Activated T-cell treated with anti-CD3 and anti-CD28 coated beads, Interleukin-2, amount 50 U/mL, for 1 hour (primary cell): ENCODE measurements around the gene AASDH.
A peak's percentile ranks its signal among the peaks of the same experiment; 100 is the strongest.

ENCODE experiments used
- DNase-seq: peaks from one replicate; pipeline ENCODE4 v3.0.0-alpha.2; 2020

AASDH gene, protein sequence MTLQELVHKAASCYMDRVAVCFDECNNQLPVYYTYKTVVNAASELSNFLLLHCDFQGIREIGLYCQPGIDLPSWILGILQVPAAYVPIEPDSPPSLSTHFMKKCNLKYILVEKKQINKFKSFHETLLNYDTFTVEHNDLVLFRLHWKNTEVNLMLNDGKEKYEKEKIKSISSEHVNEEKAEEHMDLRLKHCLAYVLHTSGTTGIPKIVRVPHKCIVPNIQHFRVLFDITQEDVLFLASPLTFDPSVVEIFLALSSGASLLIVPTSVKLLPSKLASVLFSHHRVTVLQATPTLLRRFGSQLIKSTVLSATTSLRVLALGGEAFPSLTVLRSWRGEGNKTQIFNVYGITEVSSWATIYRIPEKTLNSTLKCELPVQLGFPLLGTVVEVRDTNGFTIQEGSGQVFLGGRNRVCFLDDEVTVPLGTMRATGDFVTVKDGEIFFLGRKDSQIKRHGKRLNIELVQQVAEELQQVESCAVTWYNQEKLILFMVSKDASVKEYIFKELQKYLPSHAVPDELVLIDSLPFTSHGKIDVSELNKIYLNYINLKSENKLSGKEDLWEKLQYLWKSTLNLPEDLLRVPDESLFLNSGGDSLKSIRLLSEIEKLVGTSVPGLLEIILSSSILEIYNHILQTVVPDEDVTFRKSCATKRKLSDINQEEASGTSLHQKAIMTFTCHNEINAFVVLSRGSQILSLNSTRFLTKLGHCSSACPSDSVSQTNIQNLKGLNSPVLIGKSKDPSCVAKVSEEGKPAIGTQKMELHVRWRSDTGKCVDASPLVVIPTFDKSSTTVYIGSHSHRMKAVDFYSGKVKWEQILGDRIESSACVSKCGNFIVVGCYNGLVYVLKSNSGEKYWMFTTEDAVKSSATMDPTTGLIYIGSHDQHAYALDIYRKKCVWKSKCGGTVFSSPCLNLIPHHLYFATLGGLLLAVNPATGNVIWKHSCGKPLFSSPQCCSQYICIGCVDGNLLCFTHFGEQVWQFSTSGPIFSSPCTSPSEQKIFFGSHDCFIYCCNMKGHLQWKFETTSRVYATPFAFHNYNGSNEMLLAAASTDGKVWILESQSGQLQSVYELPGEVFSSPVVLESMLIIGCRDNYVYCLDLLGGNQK

DNA sequence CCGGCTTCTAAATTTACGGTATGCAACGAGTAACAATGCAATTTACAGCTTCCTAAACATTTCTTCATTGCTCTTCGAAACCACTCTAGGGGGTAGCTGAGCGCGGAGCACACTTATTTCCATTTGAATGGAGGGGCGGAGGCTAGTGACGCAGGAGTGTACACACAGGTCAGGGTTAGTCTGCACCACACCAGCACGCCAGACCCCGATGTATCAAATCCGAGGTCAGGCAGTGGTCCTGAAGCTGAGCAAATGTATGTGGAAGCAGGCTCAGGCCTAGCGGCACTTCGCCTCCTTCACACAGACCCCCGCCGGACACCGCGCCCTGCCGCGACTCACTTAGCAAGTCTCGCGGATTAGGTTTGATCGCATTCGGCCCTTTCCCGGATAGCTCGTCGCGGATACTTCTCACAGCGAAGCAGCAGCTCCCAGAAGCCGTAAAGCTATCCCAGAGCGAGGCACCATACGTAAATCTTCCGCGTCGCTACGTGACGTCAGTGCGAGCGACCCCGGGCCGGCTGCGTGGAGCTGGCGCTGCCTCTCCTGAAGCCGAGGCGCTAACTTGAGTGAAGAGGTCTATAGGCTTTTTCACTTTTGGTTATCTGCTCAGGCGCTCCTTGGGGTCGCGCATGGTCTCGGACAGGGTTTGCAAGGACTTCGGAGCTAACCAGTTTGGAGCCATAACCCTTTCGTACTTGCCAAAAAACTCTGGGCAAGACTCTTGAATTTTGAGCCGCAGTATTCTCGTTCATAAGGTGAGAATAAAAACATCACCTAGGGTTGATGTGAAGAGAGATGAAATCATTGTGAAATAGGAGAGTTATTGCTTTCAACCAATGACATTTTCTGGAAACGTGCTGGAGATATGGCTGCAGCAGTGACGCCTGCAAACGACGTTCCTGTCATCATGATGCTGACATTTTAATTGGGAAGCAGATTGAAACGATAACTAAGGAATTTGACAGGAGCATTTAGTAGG, at the start of gene AASDH:
TSS of gene AASDH (minus strand) at position 469 of the 979 bp plus-strand sequence. CDS start 3,192 bp downstream, outside the sequence.
- DNase-seq: peak; percentile 99

GRCh38 chr4:56435140-56435926, 48.0 kb upstream of the AASDH start, which contains the start of gene PPAT:
TSS of gene PPAT (minus strand) at chr4:56435615. CDS start at chr4:56435477, 138 bp downstream.
- DNase-seq: peak; percentile 99

- DNase-seq: no peak
These were observed 47.4 kb upstream of the AASDH start for GRCh38 chr4:56434599-56435139.

GRCh38 chr4:56433280-56433679, 46.0 kb upstream of the AASDH start:
- no peak for DNase-seq

- DNase-seq: no peak
These were observed 42.9 kb upstream of the AASDH start for GRCh38 chr4:56430203-56430602.

- no peak for DNase-seq
These were observed 39.9 kb upstream of the AASDH start for GRCh38 chr4:56427179-56427578.

DNA sequence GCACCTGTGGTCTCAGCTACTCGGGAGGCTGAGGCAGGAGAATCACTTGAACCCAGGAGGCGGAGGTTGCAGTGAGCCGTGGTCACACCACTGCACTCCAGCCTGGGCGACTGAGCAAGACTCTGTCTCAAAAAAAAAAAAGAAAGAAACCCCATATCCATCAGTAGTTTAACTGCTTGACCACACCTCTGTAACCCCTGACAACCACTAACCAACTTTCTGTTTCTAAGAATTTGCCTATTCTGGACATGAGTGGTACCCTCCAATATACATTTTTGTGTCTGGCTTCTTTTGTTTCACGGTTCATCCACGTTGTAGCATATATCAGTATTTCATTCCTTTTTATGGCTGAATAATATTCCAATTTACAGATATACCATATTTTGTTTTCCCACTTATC, 39.0 kb upstream of the AASDH start:
- DNase-seq: no peak

DNA sequence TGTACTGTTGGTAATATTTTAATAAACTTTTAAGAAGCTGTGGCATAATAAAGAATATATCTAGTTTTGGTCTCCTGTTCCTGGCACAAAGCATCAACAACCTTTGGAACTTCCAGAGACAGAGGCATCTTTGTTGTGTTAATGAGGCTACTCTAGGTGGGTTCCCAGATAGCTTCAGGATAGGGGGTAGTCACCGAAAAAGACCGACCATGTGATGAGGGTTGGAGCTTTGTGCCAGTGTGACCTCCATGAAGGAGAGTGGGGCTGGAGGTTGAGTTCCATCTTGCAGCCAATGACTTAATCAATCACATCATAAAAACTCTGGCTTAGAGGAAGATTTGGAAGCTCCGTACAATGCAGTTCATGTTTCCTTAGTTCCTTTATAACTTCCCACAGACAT, 38.2 kb upstream of the AASDH start:
- no peak for DNase-seq

GRCh38 chr4:56424697-56425514, 37.6 kb upstream of the AASDH start:
- DNase-seq: no peak

DNA sequence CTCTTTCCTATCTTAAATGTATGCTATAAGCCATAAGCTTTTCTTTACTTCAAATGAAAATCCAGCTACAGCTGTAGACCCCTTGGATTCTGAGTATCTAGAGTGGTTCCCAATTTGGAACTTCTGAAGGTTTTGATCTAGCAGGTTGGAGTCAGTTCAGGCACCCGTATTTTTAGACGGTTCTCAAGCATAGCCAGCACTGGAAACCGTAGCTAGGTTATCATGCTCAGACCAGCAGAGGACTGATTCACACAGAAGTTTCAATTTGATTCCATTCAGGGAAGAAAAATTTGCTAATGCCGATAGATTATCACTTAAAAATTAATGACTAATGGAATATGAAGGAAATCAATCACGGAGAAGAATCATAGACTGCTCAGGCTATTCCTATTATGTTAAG, 36.9 kb upstream of the AASDH start:
- DNase-seq: no peak

- no peak for DNase-seq
These were observed 30.1 kb upstream of the AASDH start for GRCh38 chr4:56417396-56417795.

- no peak for DNase-seq
These were observed 29.1 kb upstream of the AASDH start for GRCh38 chr4:56416349-56416748.

DNA sequence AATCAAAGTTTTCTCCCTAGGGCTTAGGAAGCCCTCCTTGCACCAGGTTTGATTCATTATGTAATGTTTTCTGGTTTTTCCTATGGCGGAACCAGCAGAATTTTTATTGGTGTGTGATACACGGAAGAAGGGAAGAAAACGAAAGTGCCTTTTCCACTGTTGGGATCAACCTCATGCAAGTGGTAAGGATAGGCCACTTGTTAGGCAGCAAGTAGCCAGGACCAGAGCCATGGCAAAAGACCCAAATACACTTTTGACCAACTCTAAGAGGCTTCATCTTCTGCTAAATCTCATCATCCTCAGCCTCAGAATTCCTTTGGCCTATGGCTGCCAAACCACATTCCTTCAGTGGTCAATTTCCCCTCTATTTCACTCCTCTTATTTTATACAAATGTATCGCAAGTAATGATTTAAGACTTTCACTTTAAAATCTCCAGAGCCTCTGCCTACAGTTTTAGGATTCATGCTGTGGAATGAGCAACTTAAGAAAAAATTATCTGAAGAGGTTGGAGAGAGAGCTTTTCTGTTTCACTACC, 26.9 kb upstream of the AASDH start:
- DNase-seq: no peak

- no peak for DNase-seq
These were observed 23.2 kb upstream of the AASDH start for GRCh38 chr4:56410247-56411062.

- DNase-seq: no peak
These were observed 22.3 kb upstream of the AASDH start for GRCh38 chr4:56409511-56410090.

GRCh38 chr4:56408978-56409377, 21.7 kb upstream of the AASDH start:
- no peak for DNase-seq

GRCh38 chr4:56406151-56406550, 18.9 kb upstream of the AASDH start:
- no peak for DNase-seq

DNA sequence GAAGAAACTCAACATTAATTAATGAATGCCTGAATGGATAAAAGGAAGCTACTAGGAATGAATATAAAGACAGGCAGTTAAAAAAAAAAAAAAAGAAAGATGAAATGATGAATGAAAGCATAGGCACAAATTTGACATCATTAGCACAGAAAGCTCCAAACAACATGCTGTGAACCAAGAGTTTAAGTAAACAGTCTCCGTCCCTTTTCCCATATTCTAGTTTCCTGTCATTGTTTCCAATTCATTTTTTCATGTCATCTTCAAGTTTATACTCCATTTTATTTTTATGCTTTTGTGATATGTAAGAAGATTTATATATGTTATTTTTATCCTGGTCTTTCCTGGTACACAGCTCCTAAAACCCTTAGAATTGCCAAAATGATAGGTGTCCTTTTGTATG, 17.7 kb upstream of the AASDH start:
- no peak for DNase-seq
